Erythroblast (primary cell): ENCODE data around the gene GRHL3.

Experiments
- GATA1 ChIP-seq: IDR thresholded peaks from 2 replicates; pipeline ENCODE4 v1.6.1; 2011; ENCODE audit warnings: low read depth, mild to moderate bottlenecking, control low read depth, low read length, moderate library complexity
- POLR2A ChIP-seq: IDR thresholded peaks from 2 replicates; pipeline ENCODE4 v1.6.1; 2011; ENCODE audit warnings: mild to moderate bottlenecking, low read length

DNA sequence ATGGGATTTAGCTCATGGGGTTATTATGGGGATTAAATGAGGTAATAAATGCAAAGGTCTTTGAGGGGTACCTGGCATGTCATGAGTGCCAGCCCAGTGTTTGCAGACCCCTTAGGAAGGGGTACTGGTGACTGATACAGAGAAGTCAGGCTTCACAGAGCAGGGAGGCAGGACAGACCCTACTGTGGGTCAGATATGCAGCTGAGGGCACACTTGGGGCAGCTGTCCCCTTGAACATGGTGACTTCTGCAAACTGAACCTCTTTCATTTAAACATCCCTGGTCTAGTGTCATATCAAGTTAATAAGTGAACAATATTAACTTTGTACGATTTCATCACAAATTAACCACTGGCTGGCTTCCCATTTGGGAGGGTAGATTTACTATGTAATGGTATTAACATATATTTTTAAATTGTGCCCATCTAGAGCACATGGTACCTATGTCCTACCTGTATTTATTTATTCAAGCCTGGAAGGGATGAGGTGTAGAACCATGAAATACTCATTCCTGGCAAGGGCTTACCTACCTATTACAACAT lies 68.5 kb downstream of the GRHL3 start:
- TF ChIP-seq POLR2A (no peak), GATA1 (no peak)
